Measurements from ENCODE around the gene KCNT2.

DNA sequence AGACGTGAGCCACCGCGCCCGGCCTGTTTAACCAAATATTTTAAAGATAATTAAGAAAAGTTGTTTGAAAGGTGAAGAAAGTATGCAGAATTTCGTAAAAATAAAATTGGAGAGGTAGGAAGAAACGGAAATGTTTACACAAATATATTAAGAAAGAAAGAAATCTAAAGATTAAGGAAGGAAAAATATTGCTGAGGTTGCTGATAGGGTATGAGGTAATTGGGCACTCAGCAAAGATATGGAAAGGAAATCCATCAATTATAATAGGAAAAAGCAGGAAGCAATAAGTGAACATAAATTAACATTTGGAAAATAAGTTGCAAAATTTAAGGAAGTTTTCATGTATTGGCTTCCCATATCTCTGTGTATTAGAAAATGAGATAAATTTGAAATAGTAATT lies 225.9 kb downstream of the KCNT2 start:
- no peak for TF ChIP-seq FOXK2 (IDR thresholded peaks at IDR 0.05)
- TF ChIP-seq SP1 (IDR thresholded peaks at IDR 0.05), result no peak
- no peak for TF ChIP-seq TARDBP (IDR thresholded peaks at IDR 0.05)
- no peak for TF ChIP-seq ZNF384 (IDR thresholded peaks at IDR 0.05)
- TF ChIP-seq NFRKB (IDR thresholded peaks at IDR 0.05), result no peak
- TF ChIP-seq FOXA1 (IDR thresholded peaks at IDR 0.05), result no peak
- TF ChIP-seq SUZ12 (IDR thresholded peaks at IDR 0.05), result no peak
- no peak for TF ChIP-seq ELF4 (IDR thresholded peaks at IDR 0.05)
- TF ChIP-seq, protein P1, sequence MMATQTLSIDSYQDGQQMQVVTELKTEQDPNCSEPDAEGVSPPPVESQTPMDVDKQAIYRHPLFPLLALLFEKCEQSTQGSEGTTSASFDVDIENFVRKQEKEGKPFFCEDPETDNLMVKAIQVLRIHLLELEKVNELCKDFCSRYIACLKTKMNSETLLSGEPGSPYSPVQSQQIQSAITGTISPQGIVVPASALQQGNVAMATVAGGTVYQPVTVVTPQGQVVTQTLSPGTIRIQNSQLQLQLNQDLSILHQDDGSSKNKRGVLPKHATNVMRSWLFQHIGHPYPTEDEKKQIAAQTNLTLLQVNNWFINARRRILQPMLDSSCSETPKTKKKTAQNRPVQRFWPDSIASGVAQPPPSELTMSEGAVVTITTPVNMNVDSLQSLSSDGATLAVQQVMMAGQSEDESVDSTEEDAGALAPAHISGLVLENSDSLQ (IDR thresholded peaks at IDR 0.05), result no peak

All from HEK293T (cell line).